ELR (cell line): ENCODE results near the gene ABCG8.

Experiments
- DNase-seq: peaks from one replicate; pipeline ENCODE4 v3.0.0-alpha.2; 2015; ENCODE audit warnings: low read depth

The ABCG8 gene

GRCh38 chr2:43925431-43925830, 86.7 kb downstream of the ABCG8 start:
- no peak for DNase-seq

GRCh38 chr2:43927442-43927841, 88.7 kb downstream of the ABCG8 start:
- no peak for DNase-seq

- DNase-seq = no peak
Measured at GRCh38 chr2:43931293-43931692, 92.5 kb downstream of the ABCG8 start.
